Heart left ventricle (tissue), 16 donors: ENCODE data around the gene HIVEP1. TPM values are rescaled to one million over a fixed set of nuclear protein-coding genes. Genes with fewer than 3 reads are reported as not detected.

Source experiments
- ATAC-seq, 4 donors: fragments of 200-7000 bp; cut with Tn5 transposase; one replicate each; pipeline ENCODE4 v1.9.1; 2020 to 2022; ENCODE audit warnings: moderate library complexity in 4 of 4, mild to moderate bottlenecking in 3 of 4, moderate number of reproducible peaks in 1 of 4
- DNase-seq, 5 donors: peaks; one replicate each; pipeline ENCODE4 v3.0.0-alpha.2; 2020
- H3K27ac ChIP-seq, 12 donors: fragments of 200-600 bp; sonication (generic) in 4 of 12; one replicate each; pipeline versions ENCODE4 v1.5.0 to v1.8.0; 2016 to 2022; ENCODE audit warnings: mild to moderate bottlenecking in 2 of 12
- H3K27me3 ChIP-seq, 9 donors: fragments of 200-600 bp; sonication (generic) in 2 of 9; one replicate each; pipeline versions ENCODE4 v1.5.1 to v1.8.0; 2016 to 2022; ENCODE audit warnings: mild to moderate bottlenecking in 3 of 9
- H3K36me3 ChIP-seq, 9 donors: fragments of 200-600 bp; sonication (generic) in 2 of 9; one replicate each; pipeline versions ENCODE4 v1.5.0 to v1.8.0; 2018 to 2022; ENCODE audit warnings: mild to moderate bottlenecking in 2 of 9
- H3K4me1 ChIP-seq, 12 donors: fragments of 200-600 bp; sonication (generic) in 4 of 12; one replicate each; pipeline versions ENCODE4 v1.5.0 to v1.8.0; 2016 to 2022; ENCODE audit warnings: mild to moderate bottlenecking in 3 of 12
- H3K4me3 ChIP-seq, 12 donors: fragments of 200-600 bp; sonication (generic) in 4 of 12; one replicate each; pipeline versions ENCODE4 v1.5.0 to v1.8.0; 2017 to 2022; ENCODE audit warnings: mild to moderate bottlenecking in 9 of 12, moderate library complexity in 4 of 12
- H3K9me3 ChIP-seq, 12 donors: fragments of 200-600 bp; sonication (generic) in 4 of 12; one replicate each; pipeline versions ENCODE4 v1.5.0 to v1.8.0; 2016 to 2022; ENCODE audit warnings: mild to moderate bottlenecking in 1 of 12
- POLR2A ChIP-seq, 2 donors: fragments of 450-650 bp; IDR thresholded peaks; one replicate each; pipeline ENCODE4 v1.6.1; 2017; ENCODE audit warnings: antibody characterized with exemption in 2 of 2, mild to moderate bottlenecking in 2 of 2, moderate library complexity in 2 of 2
- WGBS, 4 donors: extraction: QIAGEN DNeasy Blood & Tissue Kit in 2 of 4; methylation state at CpG; one replicate each; pipeline versions ENCODE4 v1.1.5 to v1.1.7; 2013 to 2018; 5-methylcytosine and 5-hydroxymethylcytosine counted together
- intact Hi-C, 10 donors: fragments of 100-400 bp; cut with DNase I; formaldehyde crosslinking; loops; one replicate each; pipeline versions ENCODE4 v1.11.1 to v1.14.2; 2022
- polyA plus RNA-seq, 2 donors: library from polyadenylated mRNA; stranded (reverse); fragments of 200-250 nt; gene quantifications; one replicate each; pipeline ENCODE4 v1.2.3, GENCODE V29; 2013
- total RNA-seq, 9 donors: library from RNA; depleted of rRNA in 2 of 9; stranded (reverse); fragments of >200 nt in 2 of 9; fragmentation: NEBNext Ultra II Directional in 3 of 9; extraction: Animal tissue kit (Norgen Biotek cat#: 25700) in 3 of 9; gene quantifications; one replicate each; pipeline versions ENCODE4 v1.1.0 to v1.2.4, GENCODE V29; 2016 to 2023
- TF ChIP-seq, protein P1 (sequence below), 12 donors: fragments of 200-600 bp; sonication (generic) in 4 of 12; IDR thresholded peaks; one replicate each; pipeline versions ENCODE4 v1.5.0 to v1.8.0; 2018 to 2022; ENCODE audit warnings: antibody characterized with exemption in 12 of 12, mild to moderate bottlenecking in 5 of 12
- donor health status: ischemic (EF 13 %, LVEDD 7.1; RV severe dilation, severe dysfunction).
- donor health status: healthy with polysubstance abuse.
- donor health status: DM: no; HTN: yes; CAD: no.
- donor health status: DM: no; HTN: no; CAD: no.
- donor health status: ischemic (EF 25% LVEDD 6.9; RV normal size, moderate dysfunction).
- donor health status: ischemic (EF 25% LVEDD 5.7; RV mildly dilated, moderate dysfunction).
- donor health status: healthy.
- donor health status: DM: yes; HTN: yes; CAD: no.
- donor health status: ischemic (EF 35%, LVEDD 5.7; RV mildly dilated, moderate dysfunction).
- donor health status: nonischemic (EF 11% LVEDD 7.7; RV severe dilation, severe dysfunction).
- donor health status: DM: yes; HTN: yes; CAD: no.
- donor health status: PGD.
- donor health status: ischemic (EF 29% LVEDD 5.4; RV normal size, mild dysfunction).
- donor health status: nonischemic (EF 23%, LVEDD 6.1; RV moderate dilation, normal function).

Gene HIVEP1
- total and polyA plus RNA-seq, 11 donors, result 3.5 to 22.8 (median 12.5) TPM

GRCh38 chr6:12032783-12033573 is 20.9 kb downstream of the HIVEP1 start:
- no peaks in the 10 kb centered on the region for H3K27me3 ChIP-seq
- ATAC-seq, result no peak
- no peak for DNase-seq
- 65 to 67% (median 66%) methylated on average over 8 of the region's 8 CpGs for WGBS, 4 donors
- no peak overlapping the region for H3K4me3 ChIP-seq
- peaks cover 0 to 22% (median 17%) of the 10 kb centered on the region in 12 donors for H3K4me1 ChIP-seq
- no peak for TF ChIP-seq POLR2A (IDR thresholded peaks at IDR 0.05)
- H3K36me3 ChIP-seq, result peaks cover 0 to 5% (median 0%) of the 10 kb centered on the region in 9 donors
- H3K27ac ChIP-seq, result no peak overlapping the region
- H3K9me3 ChIP-seq, result peaks cover 0 to 28% (median 15%) of the 10 kb centered on the region in 12 donors
- intact Hi-C loops, result no loop called here

DNA sequence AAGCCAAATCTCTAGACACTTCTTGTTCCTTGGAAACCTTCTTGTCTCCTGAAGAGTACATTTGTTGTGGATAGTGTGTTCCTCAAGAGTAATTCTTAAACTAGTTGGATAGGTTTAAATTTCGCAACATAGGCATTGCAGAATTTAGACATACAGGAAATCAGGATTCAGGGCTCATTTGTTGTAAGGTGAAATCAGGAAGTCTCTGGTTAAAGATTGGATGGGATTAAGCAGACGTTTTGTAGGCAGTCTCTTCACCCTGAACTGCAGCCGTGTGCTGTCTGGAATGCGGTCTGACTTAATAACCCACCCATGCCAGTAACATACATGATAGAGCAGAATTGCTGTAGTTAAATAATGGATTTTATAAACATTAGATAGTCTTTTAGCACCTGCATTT is 21.7 kb downstream of the HIVEP1 start:
- ATAC-seq (peak; percentile 37 to 74 (median 48)), DNase-seq (no peak)
- Histone ChIP-seq H3K27me3 (no peaks in the 10 kb centered on the region), H3K27ac (no peak overlapping the region), H3K9me3 (peaks cover 0 to 28% (median 15%) of the 10 kb centered on the region in 12 donors), H3K4me3 (no peak overlapping the region), H3K36me3 (peaks cover 0 to 3% (median 0%) of the 10 kb centered on the region in 9 donors), H3K4me1 (peaks cover 0 to 23% (median 17%) of the 10 kb centered on the region in 12 donors)
- intact Hi-C loops, result no loop called here
- whole genome bisulfite sequencing, 4 donors, result 33 to 42% (median 37%) methylated on average over 4 of the region's 4 CpGs
- TF ChIP-seq, protein P1, sequence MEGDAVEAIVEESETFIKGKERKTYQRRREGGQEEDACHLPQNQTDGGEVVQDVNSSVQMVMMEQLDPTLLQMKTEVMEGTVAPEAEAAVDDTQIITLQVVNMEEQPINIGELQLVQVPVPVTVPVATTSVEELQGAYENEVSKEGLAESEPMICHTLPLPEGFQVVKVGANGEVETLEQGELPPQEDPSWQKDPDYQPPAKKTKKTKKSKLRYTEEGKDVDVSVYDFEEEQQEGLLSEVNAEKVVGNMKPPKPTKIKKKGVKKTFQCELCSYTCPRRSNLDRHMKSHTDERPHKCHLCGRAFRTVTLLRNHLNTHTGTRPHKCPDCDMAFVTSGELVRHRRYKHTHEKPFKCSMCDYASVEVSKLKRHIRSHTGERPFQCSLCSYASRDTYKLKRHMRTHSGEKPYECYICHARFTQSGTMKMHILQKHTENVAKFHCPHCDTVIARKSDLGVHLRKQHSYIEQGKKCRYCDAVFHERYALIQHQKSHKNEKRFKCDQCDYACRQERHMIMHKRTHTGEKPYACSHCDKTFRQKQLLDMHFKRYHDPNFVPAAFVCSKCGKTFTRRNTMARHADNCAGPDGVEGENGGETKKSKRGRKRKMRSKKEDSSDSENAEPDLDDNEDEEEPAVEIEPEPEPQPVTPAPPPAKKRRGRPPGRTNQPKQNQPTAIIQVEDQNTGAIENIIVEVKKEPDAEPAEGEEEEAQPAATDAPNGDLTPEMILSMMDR (IDR thresholded peaks at IDR 0.05), result no peak
- no peak for TF ChIP-seq POLR2A (IDR thresholded peaks at IDR 0.05)

DNA sequence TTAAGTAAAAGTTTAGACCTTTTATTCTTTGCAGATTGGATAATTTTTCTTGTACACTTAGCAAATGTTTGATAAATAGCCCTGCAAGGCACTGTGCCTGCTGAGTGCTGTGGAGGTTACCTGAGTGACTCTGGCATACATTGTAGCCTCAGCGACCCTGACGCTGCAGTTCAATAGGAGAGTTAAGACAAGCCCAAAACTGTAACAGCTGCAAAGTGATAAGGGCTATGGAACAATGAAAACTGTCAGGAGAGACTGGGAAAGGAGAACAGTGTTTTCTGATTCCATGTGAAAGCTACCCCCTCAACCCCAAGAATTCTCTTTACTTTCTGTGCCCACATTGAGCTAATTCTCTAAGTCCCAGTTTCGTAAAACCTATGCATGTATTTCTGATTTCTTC is 22.2 kb downstream of the HIVEP1 start:
- Histone ChIP-seq H3K36me3 (peaks cover 0 to 3% (median 0%) of the 10 kb centered on the region in 9 donors), H3K27ac (no peak overlapping the region), H3K9me3 (peaks cover 0 to 22% (median 13%) of the 10 kb centered on the region in 12 donors), H3K4me1 (peaks cover 0 to 23% (median 17%) of the 10 kb centered on the region in 12 donors), H3K4me3 (no peak overlapping the region), H3K27me3 (no peaks in the 10 kb centered on the region)
- ATAC-seq, result peak in 1 of 4 donors; percentile 36
- TF ChIP-seq, protein P1 (IDR thresholded peaks at IDR 0.05), result no peak
- TF ChIP-seq POLR2A (IDR thresholded peaks at IDR 0.05), result no peak
- intact Hi-C loops, result no loop called here
- WGBS, 4 donors, result 59 to 68% (median 64%) methylated on average over 3 of the region's 3 CpGs
- no peak for DNase-seq

DNA sequence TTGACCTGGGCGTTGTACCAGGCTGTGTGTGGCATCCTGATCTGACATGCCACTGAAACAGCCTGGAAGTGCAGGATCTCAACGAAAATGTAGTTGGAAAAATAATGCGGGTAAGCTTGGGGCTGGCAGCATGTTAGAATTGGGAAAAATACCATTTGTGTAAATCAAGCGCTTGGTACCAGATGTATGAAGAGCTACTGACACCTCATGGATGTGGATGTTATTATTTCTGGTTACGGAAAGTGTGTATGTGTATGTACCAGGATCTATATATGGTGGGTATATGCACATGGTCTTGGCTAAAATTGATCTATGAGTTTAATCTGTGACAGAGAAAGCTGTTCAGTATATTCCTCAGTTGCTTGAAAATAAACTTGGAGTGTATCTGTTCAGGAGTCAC is 22.7 kb downstream of the HIVEP1 start:
- 85 to 88% (median 87%) methylated on average over 5 of the region's 5 CpGs for WGBS, 4 donors
- H3K9me3 ChIP-seq, result peaks cover 0 to 17% (median 9%) of the 10 kb centered on the region in 12 donors
- no peaks in the 10 kb centered on the region for H3K36me3 ChIP-seq
- no peak for DNase-seq
- H3K4me1 ChIP-seq, result peaks cover 0 to 23% (median 17%) of the 10 kb centered on the region in 12 donors
- H3K4me3 ChIP-seq, result no peak overlapping the region
- intact Hi-C loops, result no loop called here
- TF ChIP-seq POLR2A (IDR thresholded peaks at IDR 0.05), result no peak
- TF ChIP-seq, protein P1 (IDR thresholded peaks at IDR 0.05), result peak in 3 of 12 donors; percentile 9 to 20 (median 14)
- H3K27ac ChIP-seq, result no peak overlapping the region
- peak in 1 of 4 donors; percentile 26 for ATAC-seq
- H3K27me3 ChIP-seq, result no peaks in the 10 kb centered on the region
